ENCODE measurements around the gene TWIST2.

Gene TWIST2

DNA sequence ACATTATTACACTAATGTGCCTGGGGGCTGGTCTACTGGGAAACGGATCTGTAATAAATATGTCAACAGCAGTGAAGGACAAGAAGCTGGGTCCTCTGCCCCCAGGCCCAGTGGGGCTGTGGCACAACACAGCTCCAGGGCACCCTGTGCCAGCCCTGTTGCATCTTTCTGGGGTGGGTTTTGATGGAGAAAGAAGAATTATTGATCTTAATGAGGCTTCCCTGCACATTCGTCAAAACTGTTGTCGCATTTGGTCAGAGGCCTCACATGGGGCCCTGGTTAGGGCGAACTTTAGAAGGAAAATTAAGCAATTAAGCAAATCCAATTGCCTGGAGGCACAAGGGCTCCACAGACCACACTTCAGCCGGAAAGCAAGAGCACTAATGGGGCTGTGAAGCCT is 30.0 kb upstream of the TWIST2 start:
- no peak for TF ChIP-seq TAF1 (IDR thresholded peaks at IDR 0.05; ENCODE audit: borderline replicate concordance, insufficient read depth, low read length)
- no peak for TF ChIP-seq POLR2AphosphoS5 (IDR thresholded peaks at IDR 0.05; ENCODE audit: low read depth, low read length)
- TF ChIP-seq SIN3A (IDR thresholded peaks at IDR 0.05; ENCODE audit: borderline replicate concordance, insufficient read depth, low read length), result no peak
- no peak for TF ChIP-seq FOXP2 (optimal IDR thresholded peaks at IDR 0.05; ENCODE audit: borderline replicate concordance, extremely low read depth, extremely low read length, insufficient read depth)
- TF ChIP-seq REST (IDR thresholded peaks at IDR 0.05; ENCODE audit: insufficient read depth in 1 of 2, low read depth in 2 of 2, low read length in 2 of 2), result no peak

DNA sequence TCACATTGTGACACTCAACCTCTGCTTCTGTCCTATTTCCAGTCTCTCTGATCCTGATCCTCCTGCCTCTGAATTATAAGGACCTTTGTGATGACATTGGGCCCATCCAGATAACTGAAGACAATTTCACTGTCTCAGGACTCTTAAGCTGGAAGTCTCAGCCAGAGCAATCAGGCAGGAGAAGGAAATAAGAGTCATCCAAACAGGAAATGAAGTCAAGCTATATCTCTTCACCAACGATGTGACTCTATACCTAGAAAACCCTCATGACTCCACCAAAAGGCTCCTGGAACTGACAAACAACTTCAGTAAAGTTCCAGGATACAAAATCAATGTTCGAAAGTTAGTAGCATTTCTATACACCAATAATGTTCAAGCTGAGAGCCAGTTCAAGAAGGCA is 29.3 kb upstream of the TWIST2 start:
- no peak for TF ChIP-seq REST (IDR thresholded peaks at IDR 0.05; ENCODE audit: insufficient read depth in 1 of 2, low read depth in 2 of 2, low read length in 2 of 2)
- no peak for TF ChIP-seq FOXP2 (optimal IDR thresholded peaks at IDR 0.05; ENCODE audit: borderline replicate concordance, extremely low read depth, extremely low read length, insufficient read depth)
- no peak for TF ChIP-seq POLR2AphosphoS5 (IDR thresholded peaks at IDR 0.05; ENCODE audit: low read depth, low read length)
- TF ChIP-seq SIN3A (IDR thresholded peaks at IDR 0.05; ENCODE audit: borderline replicate concordance, insufficient read depth, low read length), result no peak
- no peak for TF ChIP-seq TAF1 (IDR thresholded peaks at IDR 0.05; ENCODE audit: borderline replicate concordance, insufficient read depth, low read length)

- TF ChIP-seq FOXP2 (optimal IDR thresholded peaks at IDR 0.05; ENCODE audit: borderline replicate concordance, extremely low read depth, extremely low read length, insufficient read depth) (no peak), REST (IDR thresholded peaks at IDR 0.05; ENCODE audit: insufficient read depth in 1 of 2, low read depth in 2 of 2, low read length in 2 of 2) (no peak), SIN3A (IDR thresholded peaks at IDR 0.05; ENCODE audit: borderline replicate concordance, insufficient read depth, low read length) (no peak), TAF1 (IDR thresholded peaks at IDR 0.05; ENCODE audit: borderline replicate concordance, insufficient read depth, low read length) (no peak), POLR2AphosphoS5 (IDR thresholded peaks at IDR 0.05; ENCODE audit: low read depth, low read length) (no peak)
These were observed 27.7 kb upstream of the TWIST2 start for GRCh38 chr2:238820197-238820596.

GRCh38 chr2:238820916-238821315 is 27.0 kb upstream of the TWIST2 start:
- no peak for TF ChIP-seq POLR2AphosphoS5 (IDR thresholded peaks at IDR 0.05; ENCODE audit: low read depth, low read length)
- no peak for TF ChIP-seq FOXP2 (optimal IDR thresholded peaks at IDR 0.05; ENCODE audit: borderline replicate concordance, extremely low read depth, extremely low read length, insufficient read depth)
- no peak for TF ChIP-seq REST (IDR thresholded peaks at IDR 0.05; ENCODE audit: insufficient read depth in 1 of 2, low read depth in 2 of 2, low read length in 2 of 2)
- TF ChIP-seq SIN3A (IDR thresholded peaks at IDR 0.05; ENCODE audit: borderline replicate concordance, insufficient read depth, low read length), result no peak
- TF ChIP-seq TAF1 (IDR thresholded peaks at IDR 0.05; ENCODE audit: borderline replicate concordance, insufficient read depth, low read length), result no peak

DNA sequence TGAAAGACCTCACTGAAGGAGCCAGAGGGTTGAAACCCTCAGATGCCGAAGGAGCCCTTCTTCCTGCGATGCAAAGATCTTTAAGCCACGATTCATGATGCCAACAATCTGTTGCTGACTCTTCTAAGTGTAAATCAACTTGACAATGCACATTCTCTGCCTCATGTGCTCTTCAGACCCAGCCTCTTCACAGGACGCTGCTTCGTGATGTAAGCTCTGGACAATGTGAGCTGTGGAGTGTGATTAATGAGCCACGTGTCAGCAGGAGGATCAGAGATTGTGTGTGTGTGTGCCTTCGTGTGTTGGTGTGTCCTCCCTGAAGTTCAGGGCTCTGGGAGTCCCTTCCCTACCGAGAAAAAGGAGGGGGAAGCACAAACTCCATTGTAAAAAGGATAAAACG is 26.5 kb upstream of the TWIST2 start:
- TF ChIP-seq TAF1 (IDR thresholded peaks at IDR 0.05; ENCODE audit: borderline replicate concordance, insufficient read depth, low read length) (no peak), REST (IDR thresholded peaks at IDR 0.05; ENCODE audit: insufficient read depth in 1 of 2, low read depth in 2 of 2, low read length in 2 of 2) (no peak), SIN3A (IDR thresholded peaks at IDR 0.05; ENCODE audit: borderline replicate concordance, insufficient read depth, low read length) (no peak), FOXP2 (optimal IDR thresholded peaks at IDR 0.05; ENCODE audit: borderline replicate concordance, extremely low read depth, extremely low read length, insufficient read depth) (no peak), POLR2AphosphoS5 (IDR thresholded peaks at IDR 0.05; ENCODE audit: low read depth, low read length) (no peak)
